HG02981 (cell line): ENCODE results near the gene SRGAP2B.
"Not testable (repeated sequence)": the region's sequence is repeated elsewhere in the genome, so short reads cannot be mapped to it uniquely, and the experiment has no call there.

Source experiments
- ATAC-seq: cut with Tn5 transposase; IDR thresholded peaks from one replicate; pipeline ENCODE4 v1.9.1; 2021; ENCODE audit warnings: mild to moderate bottlenecking, moderate library complexity; ENCODE audit not compliant: unreplicated experiment

SRGAP2B gene

DNA sequence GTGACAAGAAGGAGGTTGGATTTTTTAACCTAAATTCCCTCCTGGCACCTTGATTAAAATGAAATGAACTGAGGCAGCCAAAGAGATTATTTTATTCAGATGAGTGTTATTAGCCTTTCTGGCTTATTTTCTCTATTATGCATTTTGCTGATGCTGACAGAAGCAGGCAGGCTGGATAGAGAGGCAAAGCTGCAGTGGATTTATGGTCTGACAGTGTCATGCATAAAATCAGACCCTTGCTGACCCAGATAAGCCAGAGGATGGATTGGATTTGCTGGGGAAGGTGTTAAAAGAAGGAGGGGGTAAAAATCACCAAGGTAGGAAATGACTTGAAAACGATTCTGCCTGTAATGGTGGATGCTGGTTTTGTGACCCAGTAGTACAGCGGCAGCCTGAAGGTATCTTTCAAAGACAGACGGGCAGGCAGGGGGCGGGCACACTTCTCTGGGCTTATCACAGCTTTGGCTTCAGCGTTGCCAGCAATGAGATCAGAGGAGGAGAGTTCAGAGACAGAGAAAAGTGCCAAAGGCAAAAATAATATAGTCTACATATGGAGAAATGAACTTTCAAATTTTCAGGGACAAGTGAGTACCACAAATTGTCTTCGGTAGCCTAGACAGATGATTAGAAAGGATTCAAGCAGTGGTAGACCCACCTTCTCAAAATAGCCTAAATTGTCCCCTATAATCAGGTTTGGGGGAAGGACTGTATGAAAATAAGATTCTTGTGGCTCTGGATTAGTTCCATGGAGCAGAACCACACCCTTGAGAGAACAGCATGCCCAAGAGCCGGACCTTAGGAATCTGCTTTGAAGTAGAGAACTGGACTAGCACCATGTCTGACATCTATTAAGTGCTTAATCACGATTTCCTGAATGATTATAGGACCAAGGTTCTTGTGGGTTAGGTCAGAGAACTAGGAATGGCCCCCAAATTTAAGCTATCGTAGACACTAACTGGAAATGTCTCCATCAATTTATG lies 133.2 kb downstream of the SRGAP2B start:
- not testable (repeated sequence) for ATAC-seq

DNA sequence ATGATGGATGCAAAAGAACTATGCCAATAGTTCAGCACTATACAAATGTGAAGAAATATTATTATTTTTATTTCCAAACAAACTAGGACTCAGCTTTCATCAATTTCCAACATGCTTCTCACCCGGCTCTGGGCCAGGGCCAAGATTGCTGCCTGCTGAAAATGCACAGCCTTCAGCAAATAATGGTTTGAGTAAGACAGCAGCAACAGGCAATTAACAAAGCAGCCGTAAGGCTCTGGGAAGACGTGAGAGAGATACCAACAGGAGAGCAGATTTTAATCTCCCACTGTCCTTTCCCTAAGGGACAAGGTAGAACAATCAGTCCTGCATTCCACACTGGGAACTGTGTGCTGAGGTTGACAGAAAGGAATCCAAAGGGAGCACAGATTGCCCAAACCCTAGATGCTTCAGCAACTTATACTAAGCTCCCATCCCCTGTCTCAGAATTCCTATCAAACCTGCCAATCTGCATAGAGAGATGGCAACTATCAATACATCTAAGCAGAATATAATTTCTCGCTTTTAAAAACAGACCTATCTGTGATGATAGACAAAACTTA lies 134.1 kb downstream of the SRGAP2B start:
- ATAC-seq: not testable (repeated sequence)

DNA sequence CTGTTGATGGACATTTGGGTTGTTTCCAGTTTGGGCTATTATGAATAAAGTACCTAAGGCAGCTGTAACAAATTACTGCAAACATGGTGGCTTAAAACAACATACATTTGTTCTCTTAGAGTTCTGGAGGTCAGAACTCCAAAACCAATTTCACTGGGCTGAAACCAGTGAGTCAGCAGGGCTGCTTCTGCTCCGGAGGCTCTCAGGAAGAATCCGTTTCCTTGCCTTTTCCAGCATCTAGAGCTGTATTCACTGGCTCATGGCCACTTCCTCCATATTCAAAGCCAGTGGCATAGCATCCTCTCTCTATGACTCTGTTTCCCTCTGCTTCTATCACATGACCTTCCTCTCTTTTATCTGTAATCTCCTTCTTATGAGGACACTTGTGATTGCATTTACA lies 146.7 kb downstream of the SRGAP2B start:
- ATAC-seq: not testable (repeated sequence)

DNA sequence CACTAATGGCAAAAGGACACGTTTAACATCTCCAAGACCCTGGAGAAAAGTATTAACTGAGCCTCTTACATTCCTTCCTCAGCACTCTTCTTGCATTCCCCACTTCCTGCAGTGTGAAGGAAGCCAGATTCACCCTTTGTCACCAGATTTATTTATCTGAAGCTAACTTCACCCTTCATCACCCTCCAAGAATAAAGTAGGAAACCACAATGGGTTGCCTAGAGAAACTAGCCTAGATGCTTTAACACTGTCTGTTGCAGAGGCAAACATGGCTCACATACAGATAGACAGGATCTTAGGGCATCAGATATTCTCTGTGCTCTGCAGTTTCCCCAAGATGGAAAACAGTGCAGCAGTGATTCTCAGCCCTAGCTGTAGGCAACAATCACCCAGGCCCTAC lies 147.6 kb downstream of the SRGAP2B start:
- not testable (repeated sequence) for ATAC-seq

DNA sequence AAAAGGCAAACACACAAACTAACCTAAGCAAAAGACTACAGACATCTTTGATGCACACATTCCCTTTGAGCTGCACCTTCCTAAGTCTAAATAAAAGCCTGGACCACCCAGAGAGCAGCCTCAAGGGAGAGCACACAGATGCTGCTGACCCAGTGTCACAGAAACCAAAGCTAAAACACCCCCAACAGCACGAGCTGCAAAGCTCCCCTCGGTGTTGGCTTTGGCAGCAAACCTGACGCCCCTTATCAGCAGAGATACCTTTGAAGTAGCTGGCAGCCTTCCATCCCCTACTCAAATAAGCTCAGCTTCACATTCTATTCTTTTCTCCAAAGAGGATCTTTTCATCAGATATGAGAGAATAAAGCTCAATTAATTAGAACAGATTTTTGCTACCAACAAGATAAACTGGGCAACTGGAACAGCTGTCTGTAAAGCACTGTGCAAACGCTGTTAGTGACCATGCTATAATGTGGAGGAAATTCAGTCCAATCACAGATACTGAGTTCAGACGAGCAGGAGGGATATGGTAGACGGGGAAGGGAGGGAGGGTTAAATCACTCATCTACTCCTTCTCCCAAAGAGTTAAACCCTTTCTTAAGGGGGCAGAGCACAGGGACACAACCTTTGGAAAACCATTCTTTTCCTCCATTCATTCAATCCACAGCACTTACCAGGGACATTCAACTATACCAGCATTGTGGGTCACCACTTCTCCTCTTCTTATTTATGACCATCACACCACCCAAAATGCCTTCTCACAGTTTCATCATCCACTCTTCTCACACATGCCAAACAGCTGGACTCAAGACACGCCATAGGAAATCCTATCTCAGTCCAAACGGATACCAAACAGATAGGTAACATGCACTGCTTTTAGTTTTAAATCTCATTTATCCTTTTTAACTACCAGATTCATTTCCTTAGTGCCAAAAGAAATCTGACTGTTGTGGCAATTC lies 148.3 kb downstream of the SRGAP2B start:
- not testable (repeated sequence) for ATAC-seq

DNA sequence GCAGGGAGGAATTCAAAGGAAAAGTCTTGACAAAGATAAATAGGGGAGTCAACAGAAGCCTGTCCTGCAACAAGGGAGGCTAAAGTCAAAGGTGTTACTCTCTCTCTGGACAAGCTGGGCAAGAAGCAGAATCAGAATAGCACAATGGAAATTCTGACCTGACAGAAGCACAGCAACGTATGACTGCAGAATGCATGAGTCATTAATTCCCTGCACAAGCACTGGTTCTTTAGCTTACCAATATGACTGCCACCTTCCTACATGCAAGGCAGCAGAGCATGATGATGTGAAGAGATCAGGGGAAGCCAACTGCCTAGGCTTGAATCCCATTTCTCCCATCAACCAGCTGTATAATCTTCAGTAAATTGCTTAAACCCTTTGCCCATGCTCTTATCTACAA lies 153.4 kb downstream of the SRGAP2B start:
- peak; percentile 58 for ATAC-seq

DNA sequence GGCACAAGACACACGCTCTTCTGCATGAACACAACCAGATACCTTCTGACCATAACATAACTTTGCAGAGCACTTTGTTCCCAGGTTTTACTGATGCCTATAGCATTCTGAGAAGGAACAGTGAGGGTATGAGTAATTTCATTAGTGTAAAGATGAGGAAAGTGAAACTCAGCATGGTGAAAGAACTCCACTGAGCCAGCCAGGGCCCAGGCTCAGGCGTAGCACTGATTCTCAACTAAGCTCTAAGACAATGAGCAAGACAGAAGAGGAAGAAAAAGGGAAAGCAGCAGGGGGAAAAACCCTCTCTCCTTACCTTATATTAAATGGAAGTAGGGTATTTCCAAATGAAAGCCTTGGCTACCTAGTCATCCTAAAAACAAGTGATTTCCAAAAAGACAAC lies 155.1 kb downstream of the SRGAP2B start:
- ATAC-seq: peak; percentile 73

DNA sequence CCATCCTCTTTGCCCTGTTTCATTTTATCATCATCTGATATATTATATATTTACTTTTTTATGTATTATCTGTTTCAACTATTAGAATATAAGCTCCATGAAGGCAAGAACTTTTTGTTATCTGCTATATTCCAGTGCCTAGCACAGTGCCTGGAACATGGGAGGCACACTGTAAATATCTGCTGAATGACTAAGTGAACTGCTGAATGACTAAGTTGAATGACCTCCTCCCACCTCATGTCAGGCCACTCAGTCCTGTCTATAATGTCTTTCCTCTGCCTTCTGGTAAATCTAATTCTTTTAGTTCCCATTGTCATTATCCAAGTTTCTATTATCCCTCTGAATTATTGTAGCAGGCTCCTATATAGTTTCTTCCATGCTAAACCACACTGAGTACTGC lies 156.5 kb downstream of the SRGAP2B start:
- not testable (repeated sequence) for ATAC-seq

DNA sequence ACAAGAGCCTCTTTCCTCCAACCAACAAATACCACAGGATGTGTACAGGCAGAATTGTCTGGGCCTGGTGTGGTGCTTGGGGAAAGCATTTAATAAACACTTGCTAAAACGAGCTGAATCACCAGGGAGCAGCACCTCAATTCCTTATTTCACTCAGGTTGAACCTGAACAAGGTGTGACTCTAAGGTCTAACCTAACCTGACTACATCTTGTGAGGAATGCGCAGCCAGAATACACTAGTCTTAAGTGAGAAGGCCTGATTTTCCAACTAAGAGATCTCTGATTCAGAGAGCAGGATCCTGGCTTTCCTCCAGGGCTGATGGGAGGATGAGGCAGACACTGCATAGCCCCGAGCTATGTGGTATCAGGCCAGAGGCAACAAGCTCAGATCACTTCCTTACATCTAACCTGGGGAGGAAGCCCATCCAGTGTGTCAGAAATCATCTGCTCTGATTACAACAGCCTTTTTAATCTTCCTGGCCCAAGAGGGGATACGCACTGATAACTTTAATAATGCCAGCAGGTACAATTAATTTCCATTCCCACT lies 158.9 kb downstream of the SRGAP2B start:
- ATAC-seq: not testable (repeated sequence)

DNA sequence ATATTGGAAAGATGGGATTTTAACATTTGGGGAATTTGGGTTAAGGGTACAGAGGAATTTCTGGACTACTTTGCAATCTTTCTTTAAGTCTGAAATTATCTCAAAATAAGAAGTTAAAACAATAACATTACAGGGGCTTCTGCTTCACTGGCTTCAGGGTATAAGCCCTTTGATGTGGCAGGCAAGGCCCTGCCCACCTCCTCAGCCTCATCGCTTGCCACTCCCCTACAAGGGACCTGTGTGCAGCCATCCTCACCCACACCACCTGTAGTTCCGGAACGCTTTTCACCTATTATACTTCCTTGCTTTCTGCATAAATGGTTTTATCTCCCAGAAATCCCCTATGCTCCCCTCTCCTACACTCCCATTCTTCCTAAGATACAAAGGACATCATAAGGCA lies 159.8 kb downstream of the SRGAP2B start:
- ATAC-seq: not testable (repeated sequence)

DNA sequence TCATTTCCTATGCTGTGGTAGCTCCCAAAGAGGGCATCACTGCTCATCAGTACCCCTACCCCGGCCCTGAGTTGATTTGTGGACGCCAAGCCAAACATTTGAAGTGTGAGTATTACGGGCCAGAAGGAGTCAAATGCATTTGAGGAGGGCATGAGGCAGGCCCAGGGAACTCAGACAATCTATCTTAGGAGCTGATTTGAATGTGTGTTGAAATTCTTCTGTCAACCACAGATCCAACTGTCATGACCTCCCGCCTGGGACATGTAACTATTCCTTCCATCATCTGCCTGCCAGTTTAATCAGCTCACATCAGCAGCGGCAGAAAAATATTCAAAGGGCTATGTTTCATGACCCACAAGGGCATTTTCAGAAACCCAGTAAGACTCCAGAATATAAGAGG lies 162.1 kb downstream of the SRGAP2B start:
- ATAC-seq: not testable (repeated sequence)

DNA sequence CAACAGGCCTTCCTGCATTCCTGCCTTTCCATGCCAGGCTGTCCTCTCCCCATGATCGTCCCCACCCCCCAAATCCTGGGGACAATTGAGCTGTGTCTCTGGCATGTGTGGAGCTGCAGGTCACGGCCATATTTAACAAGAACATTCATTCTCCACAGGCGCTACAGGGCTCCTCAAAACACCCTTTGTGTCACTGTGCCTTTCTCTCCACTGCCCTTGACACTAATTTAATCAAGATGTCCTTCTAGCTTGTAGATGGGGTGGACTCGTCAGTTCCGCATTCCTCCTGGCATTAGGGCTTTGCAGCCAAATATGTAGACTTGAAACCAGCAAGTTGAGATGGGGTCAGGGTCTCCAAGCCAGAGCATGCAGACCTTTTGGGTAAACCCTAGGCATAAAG lies 163.0 kb downstream of the SRGAP2B start:
- ATAC-seq: not testable (repeated sequence)

DNA sequence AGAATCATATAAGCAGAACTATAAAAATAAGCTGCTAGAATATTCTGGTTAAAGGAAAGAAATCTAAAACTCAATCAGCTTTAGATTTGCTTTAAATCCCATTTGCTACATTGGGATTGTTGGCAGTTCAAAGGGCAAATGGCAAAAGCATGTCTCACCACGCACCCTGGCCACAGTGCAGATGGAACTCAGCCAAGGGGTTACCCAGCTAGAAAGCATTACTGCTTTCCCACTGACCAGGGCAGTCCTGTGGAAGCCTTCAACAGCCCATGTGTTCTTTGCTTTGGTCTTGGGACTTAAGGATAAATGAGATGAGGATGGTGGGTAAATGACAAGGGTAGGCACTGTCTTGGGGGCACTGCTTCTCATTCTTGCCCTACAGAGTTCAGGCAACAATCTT lies 163.6 kb downstream of the SRGAP2B start:
- not testable (repeated sequence) for ATAC-seq

DNA sequence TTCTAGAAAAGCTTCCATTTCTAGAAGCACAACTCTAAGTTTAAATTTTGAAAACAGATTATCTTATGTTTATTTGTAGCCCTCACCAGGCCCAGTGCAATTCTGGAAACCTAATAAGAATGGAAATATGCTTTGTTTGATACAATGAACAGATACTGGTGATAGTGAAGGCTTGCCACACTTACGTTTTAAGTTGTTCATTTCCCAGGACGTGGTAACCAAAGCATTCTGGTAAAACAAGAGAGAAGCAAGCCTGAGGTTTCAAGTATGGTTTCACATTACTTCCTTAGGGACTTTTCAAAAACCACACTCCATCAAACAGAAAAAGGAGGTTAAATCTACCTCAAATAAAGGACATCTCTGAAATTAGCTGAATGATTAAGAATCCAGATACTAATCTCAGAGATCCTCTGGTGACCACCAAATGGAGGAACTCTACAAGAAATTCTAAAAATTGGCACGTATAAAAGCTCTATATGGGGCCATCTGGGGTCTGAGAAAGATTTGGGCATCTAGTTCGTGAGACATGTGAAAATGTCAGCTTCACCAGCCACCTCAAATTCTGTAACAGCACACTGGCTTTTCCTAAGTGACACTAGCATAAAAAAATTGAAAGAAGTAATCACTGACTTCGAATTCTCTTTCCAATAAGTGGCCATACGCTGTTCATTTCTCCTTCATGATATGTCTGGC lies 164.9 kb downstream of the SRGAP2B start:
- ATAC-seq: not testable (repeated sequence)

DNA sequence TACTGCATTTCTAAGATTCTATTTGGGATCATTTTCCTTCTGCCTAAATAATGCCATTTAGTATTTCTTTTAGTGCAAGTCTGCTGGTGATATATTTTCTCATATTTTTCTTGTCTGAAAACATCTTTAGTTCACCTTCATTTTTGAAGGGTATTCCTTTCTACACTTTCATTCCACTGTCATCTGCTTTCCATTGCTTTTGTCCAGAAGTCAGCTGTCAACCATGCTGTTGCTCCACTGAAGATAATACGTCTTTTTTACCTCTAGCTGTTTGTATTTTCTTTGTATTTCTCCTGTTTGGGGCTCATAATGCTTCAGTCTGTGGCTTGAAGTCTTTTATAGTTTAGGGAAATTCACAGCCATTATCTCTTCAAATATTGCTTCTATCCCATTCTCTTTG lies 167.8 kb downstream of the SRGAP2B start:
- not testable (repeated sequence) for ATAC-seq

DNA sequence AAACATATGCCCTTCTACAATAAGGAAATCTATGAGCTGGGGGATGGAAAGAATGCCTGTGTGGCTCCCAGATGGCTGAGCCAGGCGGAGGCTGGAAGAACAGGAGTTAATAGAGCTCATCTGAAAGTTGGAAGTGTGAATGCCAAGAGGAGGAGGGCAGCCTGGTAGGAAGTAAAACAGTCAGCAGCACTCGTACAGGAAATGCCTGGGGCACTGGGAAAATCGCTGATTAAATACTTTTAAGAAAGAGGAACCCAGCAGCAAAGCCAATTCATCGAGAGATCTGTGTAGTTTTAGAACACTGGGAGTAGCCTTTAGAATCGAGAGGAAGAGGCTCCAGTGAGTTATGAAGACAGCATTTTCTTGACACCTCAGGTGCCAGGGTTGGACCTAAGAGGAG lies 171.5 kb downstream of the SRGAP2B start:
- ATAC-seq: not testable (repeated sequence)

DNA sequence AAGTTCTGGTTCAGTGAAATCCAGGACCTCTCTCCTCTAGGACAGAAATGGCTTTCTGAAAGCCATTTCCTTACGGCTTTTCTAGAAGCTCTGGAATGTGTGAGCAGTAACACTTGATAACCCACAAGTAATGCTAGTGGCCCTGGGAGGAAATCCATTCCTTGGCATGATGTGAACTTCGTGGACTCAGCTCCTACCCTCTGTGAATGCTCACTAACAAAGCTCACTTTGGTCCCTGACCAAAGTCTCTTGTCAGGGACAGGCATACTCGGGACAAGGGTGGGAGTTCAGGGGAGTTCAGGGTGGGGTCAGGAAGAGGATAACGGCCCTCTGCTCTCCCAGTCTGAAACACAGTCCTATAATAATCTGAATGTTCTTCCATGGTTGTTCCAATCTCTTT lies 172.3 kb downstream of the SRGAP2B start:
- not testable (repeated sequence) for ATAC-seq

DNA sequence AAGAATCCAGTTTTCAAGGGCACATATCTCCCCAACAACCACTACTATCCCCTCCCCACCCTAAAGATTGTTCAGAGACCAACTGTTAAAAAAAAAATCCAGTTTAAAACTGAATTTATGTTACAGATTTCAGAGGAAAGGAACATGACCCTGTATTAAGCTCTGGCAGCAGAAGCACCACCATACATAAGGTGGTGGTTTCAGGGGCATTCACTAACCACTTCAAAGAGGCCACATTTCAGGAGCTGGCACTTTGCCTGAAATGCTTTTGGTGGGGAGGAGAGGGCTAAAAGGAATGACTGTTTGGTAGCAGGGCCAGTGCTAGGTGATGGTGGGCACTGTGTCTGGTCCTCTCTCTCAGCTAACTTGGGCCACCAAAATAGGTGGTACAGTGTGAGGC lies 176.0 kb downstream of the SRGAP2B start:
- ATAC-seq: not testable (repeated sequence)

DNA sequence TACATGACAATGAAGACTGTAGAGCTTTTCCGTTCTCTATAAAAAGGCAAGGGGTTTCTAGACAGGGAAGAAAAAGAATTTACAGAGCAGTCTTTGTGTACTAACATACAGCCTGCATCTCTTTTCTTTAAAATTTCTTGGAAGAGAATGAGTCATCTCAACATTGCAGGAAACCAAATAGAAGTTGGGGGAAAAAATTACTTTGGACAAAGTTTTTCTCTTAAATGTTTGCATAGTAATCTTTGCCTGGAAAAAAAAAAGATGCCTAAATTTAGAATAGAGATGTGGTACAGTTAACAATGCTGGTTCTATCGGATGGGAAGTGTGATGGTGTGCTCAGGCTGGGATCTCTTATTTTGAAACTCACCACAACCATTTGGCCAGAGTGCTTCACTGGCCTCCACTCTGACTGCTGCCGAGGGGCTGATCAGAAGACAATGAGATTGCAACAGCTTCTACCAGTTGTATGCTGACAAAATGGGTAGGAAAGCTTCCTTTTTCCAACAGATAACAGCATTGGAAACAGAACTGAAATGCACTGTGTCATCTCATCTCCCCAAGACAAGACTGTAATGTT lies 177.0 kb downstream of the SRGAP2B start:
- ATAC-seq: not testable (repeated sequence)
